WTC11 (cell line): Measurements from ENCODE around the gene CALML3. TPM values are rescaled to one million over a fixed set of nuclear protein-coding genes. Genes with fewer than 3 reads are reported as not detected.

Source experiments
- ATAC-seq: fragments of 200-7000 bp; cut with Tn5 transposase; 2 replicates; pipeline ENCODE4 v1.10.0; 2021; ENCODE audit warnings: mild to moderate bottlenecking, moderate library complexity
- CTCF ChIA-PET: fragments of 300-600 bp; sonication (Branson Sonifier 250); formaldehyde crosslinking; loops from one replicate; lab custom pipeline; 2021; ENCODE audit warnings: antibody characterized with exemption; lab: Charles Lee
- POLR2A ChIA-PET: fragments of 350-600 bp; sonication (Branson Sonifier 250); formaldehyde crosslinking; loops from one replicate; lab custom pipeline; 2021; ENCODE audit warnings: antibody characterized with exemption; lab: Charles Lee
- DNase-seq: peaks from one replicate; pipeline ENCODE4 v3.0.0; 2021; ENCODE audit warnings: low spot score
- H3K27ac Mint-ChIP-seq: 2 replicates; pipeline ENCODE4 v1.8.0; 2021; ENCODE audit warnings: mixed read lengths
- H3K27me3 Mint-ChIP-seq: 2 replicates; pipeline ENCODE4 v1.8.0; 2021; ENCODE audit warnings: low read depth, mild to moderate bottlenecking, moderate library complexity, mixed read lengths
- H3K36me3 Mint-ChIP-seq: 2 replicates; pipeline ENCODE4 v1.8.0; 2021; ENCODE audit warnings: mixed read lengths
- H3K4me1 Mint-ChIP-seq: 2 replicates; pipeline ENCODE4 v1.8.0; 2022; ENCODE audit warnings: mixed read lengths
- H3K4me3 Mint-ChIP-seq: 2 replicates; pipeline ENCODE4 v1.8.0; 2021; ENCODE audit warnings: mild to moderate bottlenecking, moderate library complexity, mixed read lengths
- H3K9me3 Mint-ChIP-seq: 2 replicates; pipeline ENCODE4 v1.8.0; 2021; ENCODE audit warnings: mixed read lengths
- ATF6 ChIP-seq: sonication (generic); formaldehyde crosslinking; IDR thresholded peaks from 2 replicates; pipeline ENCODE4 v1.8.1; 2023; ENCODE audit warnings: mild to moderate bottlenecking, missing genetic modification reagents
- CBFB ChIP-seq: sonication (generic); formaldehyde crosslinking; IDR thresholded peaks from 2 replicates; pipeline ENCODE4 v1.8.1; 2022; ENCODE audit warnings: mild to moderate bottlenecking, low read depth, missing genetic modification reagents
- CREB1 ChIP-seq: sonication (generic); formaldehyde crosslinking; IDR thresholded peaks from 2 replicates; pipeline ENCODE4 v1.8.0; 2023; ENCODE audit warnings: mild to moderate bottlenecking, missing genetic modification reagents
- CREM ChIP-seq: sonication (generic); formaldehyde crosslinking; IDR thresholded peaks from 2 replicates; pipeline ENCODE4 v1.8.1; 2022; ENCODE audit warnings: mild to moderate bottlenecking, missing genetic modification reagents, moderate library complexity
- ELF4 ChIP-seq: sonication (generic); formaldehyde crosslinking; IDR thresholded peaks from 2 replicates; pipeline ENCODE4 v1.8.1; 2022; ENCODE audit warnings: low read depth, mild to moderate bottlenecking, moderate library complexity, missing genetic modification reagents
- ETV6 ChIP-seq: sonication (generic); formaldehyde crosslinking; IDR thresholded peaks from 2 replicates; pipeline ENCODE4 v1.8.1; 2022; ENCODE audit warnings: mild to moderate bottlenecking, missing genetic modification reagents
- FOXJ3 ChIP-seq: sonication (generic); formaldehyde crosslinking; IDR thresholded peaks from 2 replicates; pipeline ENCODE4 v1.9.0; 2021; ENCODE audit warnings: missing genetic modification reagents, mild to moderate bottlenecking, borderline replicate concordance
- FOXK1 ChIP-seq: sonication (generic); formaldehyde crosslinking; IDR thresholded peaks from 2 replicates; pipeline ENCODE4 v1.8.0; 2022; ENCODE audit warnings: mild to moderate bottlenecking, moderate library complexity, missing genetic modification reagents
- FOXP1 ChIP-seq: sonication (generic); formaldehyde crosslinking; IDR thresholded peaks from 2 replicates; pipeline ENCODE4 v1.8.0; 2022; ENCODE audit warnings: missing genetic modification reagents, mild to moderate bottlenecking, moderate library complexity, borderline replicate concordance
- GRHL2 ChIP-seq: fragments of 250-450 bp; sonication (Bioruptor Pico); IDR thresholded peaks from 2 replicates; pipeline ENCODE4 v1.8.0; 2022; ENCODE audit warnings: mild to moderate bottlenecking, moderate library complexity; ENCODE audit not compliant: insufficient replicate concordance, severe bottlenecking
- GTF2I ChIP-seq: fragments of 250-450 bp; sonication (Bioruptor Pico); conservative IDR thresholded peaks from 2 replicates; pipeline ENCODE4 v1.4.0; 2021; ENCODE audit warnings: mild to moderate bottlenecking
- HMGA2 ChIP-seq: fragments of 250-450 bp; sonication (Bioruptor Pico); IDR thresholded peaks from 2 replicates; pipeline ENCODE4 v1.4.0; 2021; ENCODE audit warnings: mild to moderate bottlenecking, moderate library complexity
- JUN ChIP-seq: sonication (generic); formaldehyde crosslinking; IDR thresholded peaks from 2 replicates; pipeline ENCODE4 v1.8.0; 2023; ENCODE audit warnings: mild to moderate bottlenecking, missing genetic modification reagents
- MAX ChIP-seq: sonication (generic); formaldehyde crosslinking; IDR thresholded peaks from 2 replicates; pipeline ENCODE4 v1.8.0; 2022; ENCODE audit warnings: mild to moderate bottlenecking, missing genetic modification reagents
- MXD4 ChIP-seq: fragments of 250-450 bp; sonication (Bioruptor Pico); IDR thresholded peaks from 2 replicates; pipeline ENCODE4 v1.8.0; 2021; ENCODE audit warnings: mild to moderate bottlenecking, moderate library complexity, borderline replicate concordance
- MYBL2 ChIP-seq: sonication (generic); formaldehyde crosslinking; IDR thresholded peaks from 2 replicates; pipeline ENCODE4 v1.8.1; 2023; ENCODE audit warnings: mild to moderate bottlenecking, moderate library complexity, missing genetic modification reagents
- NFE2L1 ChIP-seq: sonication (generic); formaldehyde crosslinking; IDR thresholded peaks from 2 replicates; pipeline ENCODE4 v1.8.1; 2023; ENCODE audit warnings: missing genetic modification reagents
- NR1H2 ChIP-seq: sonication (generic); formaldehyde crosslinking; IDR thresholded peaks from 2 replicates; pipeline ENCODE4 v1.9.0; 2021; ENCODE audit warnings: mild to moderate bottlenecking, moderate library complexity, missing genetic modification reagents
- PRRX2 ChIP-seq: fragments of 250-450 bp; sonication (Bioruptor Pico); IDR thresholded peaks from 2 replicates; pipeline ENCODE4 v1.8.0; 2021; ENCODE audit warnings: mild to moderate bottlenecking
- SP1 ChIP-seq: sonication (generic); formaldehyde crosslinking; conservative IDR thresholded peaks from 2 replicates; pipeline ENCODE4 v1.8.1; 2022; ENCODE audit warnings: missing genetic modification reagents
- TCF7 ChIP-seq: sonication (generic); formaldehyde crosslinking; IDR thresholded peaks from 2 replicates; pipeline ENCODE4 v1.8.0; 2022; ENCODE audit warnings: mild to moderate bottlenecking, low read depth, missing genetic modification reagents, moderate library complexity
- TEAD1 ChIP-seq: sonication (generic); formaldehyde crosslinking; IDR thresholded peaks from 2 replicates; pipeline ENCODE4 v1.8.0; 2022; ENCODE audit warnings: mild to moderate bottlenecking, missing genetic modification reagents
- TP53 ChIP-seq: sonication (generic); formaldehyde crosslinking; IDR thresholded peaks from 2 replicates; pipeline ENCODE4 v1.8.1; 2023; ENCODE audit warnings: mild to moderate bottlenecking, missing genetic modification reagents
- ZBTB21 ChIP-seq: sonication (generic); formaldehyde crosslinking; IDR thresholded peaks from 2 replicates; pipeline ENCODE4 v1.8.1; 2023; ENCODE audit warnings: mild to moderate bottlenecking, missing genetic modification reagents, borderline replicate concordance
- ZNF138 ChIP-seq: sonication (generic); formaldehyde crosslinking; conservative IDR thresholded peaks from 2 replicates; pipeline ENCODE4 v1.8.1; 2022; ENCODE audit warnings: mild to moderate bottlenecking, moderate library complexity, missing genetic modification reagents
- ZNF219 ChIP-seq: sonication (generic); formaldehyde crosslinking; IDR thresholded peaks from 2 replicates; pipeline ENCODE4 v1.8.0; 2023; ENCODE audit warnings: missing genetic modification reagents, mild to moderate bottlenecking, borderline replicate concordance
- total RNA-seq: library from RNA; stranded (reverse); gene quantifications from 3 replicates; pipeline ENCODE4 v1.2.3, GENCODE V29; 2021
- TF ChIP-seq, protein P1 (sequence below): fragments of 250-450 bp; sonication (Bioruptor Pico); IDR thresholded peaks from 2 replicates; pipeline ENCODE4 v1.9.0; 2021; ENCODE audit warnings: mild to moderate bottlenecking, borderline replicate concordance
- TF ChIP-seq, protein P2 (sequence below): sonication (generic); formaldehyde crosslinking; IDR thresholded peaks from 2 replicates; pipeline ENCODE4 v1.8.1; 2022; ENCODE audit warnings: mild to moderate bottlenecking, moderate library complexity, missing genetic modification reagents

The CALML3 gene
- total RNA-seq, 1 experiment from 2014 or later = not detected

GRCh38 chr10:5490698-5491464 lies 33.9 kb upstream of the CALML3 start:
- H3K27me3 Mint-ChIP-seq = peaks cover 3% of the 10 kb centered on the region
- no peak overlapping the region for H3K4me3 Mint-ChIP-seq
- peaks cover 26% of the 10 kb centered on the region for H3K4me1 Mint-ChIP-seq
- no peak for ATAC-seq
- TF ChIP-seq MXD4 (no peak), MYBL2 (CRISPR knock-in tag) (no peak), FOXP1 (CRISPR knock-in tag) (no peak), FOXK1 (CRISPR knock-in tag) (no peak), ZBTB21 (CRISPR knock-in tag) (no peak), CBFB (CRISPR knock-in tag) (no peak), JUN (no peak), GTF2I (CRISPR knock-in tag) (no peak), TEAD1 (CRISPR knock-in tag) (no peak), SP1 (no peak), GRHL2 (CRISPR knock-in tag) (no peak)
- TF ChIP-seq, protein P1, sequence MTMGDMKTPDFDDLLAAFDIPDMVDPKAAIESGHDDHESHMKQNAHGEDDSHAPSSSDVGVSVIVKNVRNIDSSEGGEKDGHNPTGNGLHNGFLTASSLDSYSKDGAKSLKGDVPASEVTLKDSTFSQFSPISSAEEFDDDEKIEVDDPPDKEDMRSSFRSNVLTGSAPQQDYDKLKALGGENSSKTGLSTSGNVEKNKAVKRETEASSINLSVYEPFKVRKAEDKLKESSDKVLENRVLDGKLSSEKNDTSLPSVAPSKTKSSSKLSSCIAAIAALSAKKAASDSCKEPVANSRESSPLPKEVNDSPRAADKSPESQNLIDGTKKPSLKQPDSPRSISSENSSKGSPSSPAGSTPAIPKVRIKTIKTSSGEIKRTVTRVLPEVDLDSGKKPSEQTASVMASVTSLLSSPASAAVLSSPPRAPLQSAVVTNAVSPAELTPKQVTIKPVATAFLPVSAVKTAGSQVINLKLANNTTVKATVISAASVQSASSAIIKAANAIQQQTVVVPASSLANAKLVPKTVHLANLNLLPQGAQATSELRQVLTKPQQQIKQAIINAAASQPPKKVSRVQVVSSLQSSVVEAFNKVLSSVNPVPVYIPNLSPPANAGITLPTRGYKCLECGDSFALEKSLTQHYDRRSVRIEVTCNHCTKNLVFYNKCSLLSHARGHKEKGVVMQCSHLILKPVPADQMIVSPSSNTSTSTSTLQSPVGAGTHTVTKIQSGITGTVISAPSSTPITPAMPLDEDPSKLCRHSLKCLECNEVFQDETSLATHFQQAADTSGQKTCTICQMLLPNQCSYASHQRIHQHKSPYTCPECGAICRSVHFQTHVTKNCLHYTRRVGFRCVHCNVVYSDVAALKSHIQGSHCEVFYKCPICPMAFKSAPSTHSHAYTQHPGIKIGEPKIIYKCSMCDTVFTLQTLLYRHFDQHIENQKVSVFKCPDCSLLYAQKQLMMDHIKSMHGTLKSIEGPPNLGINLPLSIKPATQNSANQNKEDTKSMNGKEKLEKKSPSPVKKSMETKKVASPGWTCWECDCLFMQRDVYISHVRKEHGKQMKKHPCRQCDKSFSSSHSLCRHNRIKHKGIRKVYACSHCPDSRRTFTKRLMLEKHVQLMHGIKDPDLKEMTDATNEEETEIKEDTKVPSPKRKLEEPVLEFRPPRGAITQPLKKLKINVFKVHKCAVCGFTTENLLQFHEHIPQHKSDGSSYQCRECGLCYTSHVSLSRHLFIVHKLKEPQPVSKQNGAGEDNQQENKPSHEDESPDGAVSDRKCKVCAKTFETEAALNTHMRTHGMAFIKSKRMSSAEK = no peak
- TF ChIP-seq, all 79 proteins: peak for 0
- H3K36me3 Mint-ChIP-seq = peaks cover 16% of the 10 kb centered on the region
- no peak overlapping the region for H3K27ac Mint-ChIP-seq
- H3K9me3 Mint-ChIP-seq = peaks cover 20% of the 10 kb centered on the region
- no peak for DNase-seq
- ChIA-PET POLR2A (interaction anchor here (1.2 kb wide), 1 partner anchor 44 kb away, joined by 3 read pairs; no protein-coding TSS in a partner anchor), CTCF (no interaction called here)

- ChIA-PET POLR2A (interaction anchor here (1.2 kb wide), 1 partner anchor 45 kb away, joined by 3 read pairs; no protein-coding TSS in a partner anchor), CTCF (no interaction called here)
- Mint-ChIP-seq H3K4me3 (no peak overlapping the region), H3K27me3 (peaks cover 3% of the 10 kb centered on the region), H3K27ac (no peak overlapping the region), H3K4me1 (peaks cover 21% of the 10 kb centered on the region), H3K36me3 (peaks cover 16% of the 10 kb centered on the region), H3K9me3 (peaks cover 20% of the 10 kb centered on the region)
- TF ChIP-seq ELF4 (no peak), PRRX2 (CRISPR knock-in tag) (no peak), FOXP1 (CRISPR knock-in tag) (no peak), CREB1 (no peak), TCF7 (CRISPR knock-in tag) (no peak), MAX (CRISPR knock-in tag) (no peak), ZNF138 (CRISPR knock-in tag) (no peak), ZNF219 (CRISPR knock-in tag) (no peak), TP53 (no peak), ATF6 (CRISPR knock-in tag) (no peak), NR1H2 (no peak), FOXJ3 (CRISPR knock-in tag) (no peak), NFE2L1 (no peak), TEAD1 (CRISPR knock-in tag) (no peak), CREM (CRISPR knock-in tag) (no peak), HMGA2 (no peak), ETV6 (CRISPR knock-in tag) (no peak)
- TF ChIP-seq, protein P2, sequence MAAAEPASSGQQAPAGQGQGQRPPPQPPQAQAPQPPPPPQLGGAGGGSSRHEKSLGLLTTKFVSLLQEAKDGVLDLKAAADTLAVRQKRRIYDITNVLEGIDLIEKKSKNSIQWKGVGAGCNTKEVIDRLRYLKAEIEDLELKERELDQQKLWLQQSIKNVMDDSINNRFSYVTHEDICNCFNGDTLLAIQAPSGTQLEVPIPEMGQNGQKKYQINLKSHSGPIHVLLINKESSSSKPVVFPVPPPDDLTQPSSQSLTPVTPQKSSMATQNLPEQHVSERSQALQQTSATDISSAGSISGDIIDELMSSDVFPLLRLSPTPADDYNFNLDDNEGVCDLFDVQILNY (CRISPR knock-in tag) = no peak
- DNase-seq = no peak
- ATAC-seq = no peak
These were observed 33.3 kb upstream of the CALML3 start for GRCh38 chr10:5491477-5491876.
